HEK293 (cell line): ENCODE measurements around the gene EXOSC2.
A peak's percentile ranks its signal among the peaks of the same experiment; 100 is the strongest.

Source experiments
- CTCF ChIA-PET: fragments of 350-600 bp; formaldehyde crosslinking; extraction: SDS; loops from one replicate; lab custom pipeline; 2021; ENCODE audit warnings: antibody characterized with exemption; lab: Yijun Ruan, JAX
- POLR2A ChIA-PET: fragments of 300-600 bp; formaldehyde crosslinking; extraction: SDS; loops from one replicate; lab custom pipeline; 2020; ENCODE audit warnings: antibody characterized with exemption, inconsistent platforms; lab: Yijun Ruan, JAX
- H3K27ac ChIP-seq: fragments of 200-500 bp; sonication (Bioruptor generic); 2 replicates; pipeline ENCODE4 v1.5.1; 2014; ENCODE audit warnings: low read depth, low read length, control low read depth, inconsistent platforms; ENCODE audit errors: extremely low read depth
- H3K36me3 ChIP-seq, 2 experiments: fragments of 200-500 bp in 1 of 2; sonication (Bioruptor generic) in 1 of 2; 1 replicate in 1 of 2; 2 replicates in 1 of 2; pipeline ENCODE4 v1.5.1; 2014 to 2017; ENCODE audit warnings: inconsistent platforms in 2 of 2, low read length in 2 of 2; ENCODE audit not compliant: control insufficient read depth in 2 of 2, insufficient read depth in 1 of 2
- H3K4me1 ChIP-seq: fragments of 200-500 bp; sonication (Bioruptor generic); 2 replicates; pipeline ENCODE4 v1.5.1; 2014; ENCODE audit warnings: mild to moderate bottlenecking, low read length, inconsistent platforms; ENCODE audit not compliant: control insufficient read depth, insufficient read depth
- H3K4me3 ChIP-seq: 2 replicates; pipeline ENCODE4 v1.5.1; 2011; ENCODE audit warnings: low read depth, mild to moderate bottlenecking, control low read depth, low read length, moderate library complexity
- H3K9me3 ChIP-seq: fragments of 200-500 bp; sonication (Bioruptor generic); 2 replicates; pipeline ENCODE4 v1.5.1; 2014; ENCODE audit warnings: low read depth, low read length, inconsistent platforms; ENCODE audit not compliant: control insufficient read depth, insufficient read depth
- BCL11B ChIP-seq: fragments of 450-650 bp; formaldehyde crosslinking; IDR thresholded peaks from 2 replicates; pipeline ENCODE4 v1.5.1; 2016; ENCODE audit warnings: low read depth, missing biosample characterization, missing genetic modification characterization
- IKZF3 ChIP-seq: fragments of 450-650 bp; IDR thresholded peaks from 2 replicates; pipeline ENCODE4 v1.5.0; 2018; ENCODE audit warnings: missing biosample characterization, mild to moderate bottlenecking, missing genetic modification characterization, moderate library complexity
- MYNN ChIP-seq: fragments of 450-650 bp; formaldehyde crosslinking; IDR thresholded peaks from 2 replicates; pipeline ENCODE4 v1.5.1; 2016; ENCODE audit warnings: missing biosample characterization, missing genetic modification characterization, borderline replicate concordance
- PRDM1 ChIP-seq: fragments of 450-650 bp; formaldehyde crosslinking; IDR thresholded peaks from 2 replicates; pipeline ENCODE4; 2016; ENCODE audit warnings: missing biosample characterization, missing genetic modification characterization
- PRDM6 ChIP-seq: fragments of 450-650 bp; formaldehyde crosslinking; IDR thresholded peaks from 2 replicates; pipeline ENCODE4 v1.5.1; 2017; ENCODE audit warnings: missing biosample characterization, missing genetic modification characterization
- SP2 ChIP-seq: fragments of 450-650 bp; formaldehyde crosslinking; IDR thresholded peaks from 2 replicates; pipeline ENCODE4 v1.5.1; 2016; ENCODE audit warnings: missing biosample characterization, missing genetic modification characterization
- ZBTB8A ChIP-seq: fragments of 450-650 bp; formaldehyde crosslinking; IDR thresholded peaks from 2 replicates; pipeline ENCODE4 v1.5.1; 2016; ENCODE audit warnings: missing biosample characterization, missing genetic modification characterization
- ZEB2 ChIP-seq: fragments of 450-650 bp; formaldehyde crosslinking; IDR thresholded peaks from 2 replicates; pipeline ENCODE4 v1.5.1; 2016; ENCODE audit warnings: missing biosample characterization, missing genetic modification characterization
- ZFP37 ChIP-seq: fragments of 450-650 bp; formaldehyde crosslinking; IDR thresholded peaks from 2 replicates; pipeline ENCODE4 v1.5.1; 2016; ENCODE audit warnings: missing biosample characterization, missing genetic modification characterization
- ZNF514 ChIP-seq: fragments of 450-650 bp; formaldehyde crosslinking; IDR thresholded peaks from 2 replicates; pipeline ENCODE4 v1.5.1; 2016; ENCODE audit warnings: missing biosample characterization, missing genetic modification characterization
- ZNF530 ChIP-seq: fragments of 450-650 bp; formaldehyde crosslinking; IDR thresholded peaks from 2 replicates; pipeline ENCODE4 v1.5.1; 2016; ENCODE audit warnings: low read depth, missing biosample characterization, missing genetic modification characterization
- ZNF560 ChIP-seq: fragments of 450-650 bp; formaldehyde crosslinking; IDR thresholded peaks from 2 replicates; pipeline ENCODE4 v1.5.1; 2017; ENCODE audit warnings: missing biosample characterization, missing genetic modification characterization, borderline replicate concordance
- ZNF624 ChIP-seq: fragments of 450-650 bp; formaldehyde crosslinking; IDR thresholded peaks from 2 replicates; pipeline ENCODE4 v1.5.1; 2017; ENCODE audit warnings: missing biosample characterization, missing genetic modification characterization
- ZNF747 ChIP-seq: fragments of 450-650 bp; formaldehyde crosslinking; IDR thresholded peaks from 2 replicates; pipeline ENCODE4 v1.5.1; 2016; ENCODE audit warnings: missing biosample characterization, missing genetic modification characterization
- ZNF768 ChIP-seq: fragments of 450-650 bp; formaldehyde crosslinking; IDR thresholded peaks from 2 replicates; pipeline ENCODE4 v1.5.1; 2018; ENCODE audit warnings: missing biosample characterization, mild to moderate bottlenecking, missing genetic modification characterization
- ZNF791 ChIP-seq: fragments of 450-650 bp; formaldehyde crosslinking; IDR thresholded peaks from 2 replicates; pipeline ENCODE4 v1.5.1; 2016; ENCODE audit warnings: missing biosample characterization, missing genetic modification characterization
- ZSCAN4 ChIP-seq: fragments of 450-650 bp; formaldehyde crosslinking; IDR thresholded peaks from 2 replicates; pipeline ENCODE4 v1.5.1; 2017; ENCODE audit warnings: missing biosample characterization, missing genetic modification characterization
- ZSCAN5A ChIP-seq: fragments of 450-650 bp; formaldehyde crosslinking; IDR thresholded peaks from 2 replicates; pipeline ENCODE4 v1.5.1; 2016; ENCODE audit warnings: missing biosample characterization, missing genetic modification characterization
- TF ChIP-seq, protein P1 (sequence below): fragments of 450-650 bp; formaldehyde crosslinking; IDR thresholded peaks from 2 replicates; pipeline ENCODE4 v1.5.1; 2016; ENCODE audit warnings: missing biosample characterization, missing genetic modification characterization

Gene EXOSC2

DNA sequence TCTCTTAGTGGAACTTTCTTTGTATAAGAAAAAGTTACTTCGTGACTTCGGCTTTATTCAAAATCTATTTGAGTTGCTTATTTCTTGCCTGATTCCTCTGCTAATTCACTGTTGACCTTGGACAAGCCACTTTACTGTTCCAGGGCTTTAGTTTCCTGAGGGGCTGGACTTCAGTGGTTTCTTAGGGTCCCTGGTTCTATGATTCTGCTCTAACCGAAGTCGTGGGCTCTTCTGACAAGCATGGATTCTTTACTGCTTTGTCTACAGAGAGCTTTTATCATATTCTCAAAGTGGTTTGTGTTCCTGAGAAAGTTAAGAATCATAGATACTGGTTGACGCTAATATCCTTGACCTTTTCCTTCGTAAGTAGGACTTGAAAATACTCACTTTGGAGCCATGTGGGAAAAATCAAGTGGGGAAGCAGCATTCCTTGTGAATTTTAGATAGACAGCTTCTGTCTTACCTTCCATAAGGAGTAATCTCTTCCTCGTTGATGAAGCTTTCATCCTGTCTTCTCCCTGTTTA lies 21.1 kb downstream of the EXOSC2 start (continued):
- TF ChIP-seq IKZF3 (tag by site-specific recombination): 0 out of 2 replicates have a peak, but pooled peaks have one; percentile 9
- TF ChIP-seq ZSCAN4 (tag by site-specific recombination): no peak
- TF ChIP-seq ZBTB8A (tag by site-specific recombination): no peak
- no peak for TF ChIP-seq SP2 (tag by site-specific recombination)
- no peak for TF ChIP-seq ZNF624 (tag by site-specific recombination)
- TF ChIP-seq, protein P1, sequence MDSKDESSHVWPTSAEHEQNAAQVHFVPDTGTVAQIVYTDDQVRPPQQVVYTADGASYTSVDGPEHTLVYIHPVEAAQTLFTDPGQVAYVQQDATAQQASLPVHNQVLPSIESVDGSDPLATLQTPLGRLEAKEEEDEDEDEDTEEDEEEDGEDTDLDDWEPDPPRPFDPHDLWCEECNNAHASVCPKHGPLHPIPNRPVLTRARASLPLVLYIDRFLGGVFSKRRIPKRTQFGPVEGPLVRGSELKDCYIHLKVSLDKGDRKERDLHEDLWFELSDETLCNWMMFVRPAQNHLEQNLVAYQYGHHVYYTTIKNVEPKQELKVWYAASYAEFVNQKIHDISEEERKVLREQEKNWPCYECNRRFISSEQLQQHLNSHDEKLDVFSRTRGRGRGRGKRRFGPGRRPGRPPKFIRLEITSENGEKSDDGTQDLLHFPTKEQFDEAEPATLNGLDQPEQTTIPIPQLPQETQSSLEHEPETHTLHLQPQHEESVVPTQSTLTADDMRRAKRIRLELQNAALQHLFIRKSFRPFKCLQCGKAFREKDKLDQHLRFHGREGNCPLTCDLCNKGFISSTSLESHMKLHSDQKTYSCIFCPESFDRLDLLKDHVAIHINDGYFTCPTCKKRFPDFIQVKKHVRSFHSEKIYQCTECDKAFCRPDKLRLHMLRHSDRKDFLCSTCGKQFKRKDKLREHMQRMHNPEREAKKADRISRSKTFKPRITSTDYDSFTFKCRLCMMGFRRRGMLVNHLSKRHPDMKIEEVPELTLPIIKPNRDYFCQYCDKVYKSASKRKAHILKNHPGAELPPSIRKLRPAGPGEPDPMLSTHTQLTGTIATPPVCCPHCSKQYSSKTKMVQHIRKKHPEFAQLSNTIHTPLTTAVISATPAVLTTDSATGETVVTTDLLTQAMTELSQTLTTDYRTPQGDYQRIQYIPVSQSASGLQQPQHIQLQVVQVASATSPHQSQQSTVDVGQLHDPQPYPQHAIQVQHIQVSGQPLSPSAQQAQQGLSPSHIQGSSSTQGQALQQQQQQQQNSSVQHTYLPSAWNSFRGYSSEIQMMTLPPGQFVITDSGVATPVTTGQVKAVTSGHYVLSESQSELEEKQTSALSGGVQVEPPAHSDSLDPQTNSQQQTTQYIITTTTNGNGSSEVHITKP (tag by site-specific recombination): no peak
- no peak for TF ChIP-seq ZNF791
- TF ChIP-seq, all 188 proteins: peak for 4

DNA sequence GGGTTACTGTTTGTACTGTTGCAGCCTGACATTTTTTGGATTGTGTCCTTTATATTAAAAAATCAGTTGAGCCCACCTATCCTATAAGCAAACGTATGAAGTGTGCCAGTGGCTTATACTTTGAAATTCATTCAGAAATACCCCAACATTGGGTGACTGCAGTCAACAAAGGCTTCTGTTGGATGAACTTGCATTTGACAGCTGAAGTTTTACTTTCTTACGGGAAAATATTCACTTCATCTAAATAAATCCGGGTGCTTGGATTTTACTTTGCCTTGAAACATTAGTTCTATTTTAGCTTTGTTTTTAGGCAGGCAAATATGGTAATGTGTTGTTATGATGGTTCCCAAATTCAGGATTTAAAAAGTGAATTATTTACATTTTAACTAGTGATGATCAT lies 21.7 kb downstream of the EXOSC2 start:
- TF ChIP-seq PRDM1: peak; percentile 48; the same call in 1 of the 2 replicates
- TF ChIP-seq ZFP37: 0 out of 2 replicates have a peak, but pooled peaks have one; percentile 18
- no peak for TF ChIP-seq PRDM6 (tag by site-specific recombination)
- no peak for TF ChIP-seq ZNF768 (tag by site-specific recombination)
- peak; percentile 43; the same call in 1 of the 2 replicates for TF ChIP-seq MYNN (tag by site-specific recombination)
- TF ChIP-seq ZNF530 (tag by site-specific recombination): no peak
- Histone ChIP-seq H3K4me1 (no peaks in the 10 kb centered on the region), H3K27ac (no peak overlapping the region), H3K9me3 (no peaks in the 10 kb centered on the region), H3K36me3 (no peaks in the 10 kb centered on the region; a peak in 1 of 3 replicates), H3K4me3 (peak overlapping the region; percentile 96)
- POLR2A ChIA-PET: interaction anchor here (0.6 to 1.7 kb wide), 4 partner anchors 9 to 111 kb away, joined by 3 to 15 read pairs (median 5); partner anchors contain the start of gene EXOSC2
- CTCF ChIA-PET: interaction anchor here (0.7 to 4.9 kb wide), 11 partner anchors 8 to 384 kb away, joined by 3 to 46 read pairs (median 7); no protein-coding TSS in a partner anchor

- Histone ChIP-seq H3K4me1 (no peaks in the 10 kb centered on the region), H3K4me3 (no peak overlapping the region), H3K9me3 (no peaks in the 10 kb centered on the region), H3K36me3 (no peaks in the 10 kb centered on the region; a peak in 1 of 3 replicates), H3K27ac (no peak overlapping the region)
- TF ChIP-seq ZNF747 (tag by site-specific recombination) (no peak), ZNF514 (tag by site-specific recombination) (no peak), ZFP37 (no peak), BCL11B (tag by site-specific recombination) (no peak), ZNF560 (tag by site-specific recombination) (no peak), ZSCAN5A (no peak), ZEB2 (tag by site-specific recombination) (no peak), ZBTB8A (tag by site-specific recombination) (no peak)
- ChIA-PET CTCF (interaction anchor here (0.6 to 1.0 kb wide), 2 partner anchors 14 to 28 kb away, joined by 4 to 6 read pairs; no protein-coding TSS in a partner anchor), POLR2A (interaction anchor here (0.7 to 1.1 kb wide), 2 partner anchors 8 to 19 kb away, joined by 3 to 4 read pairs; no protein-coding TSS in a partner anchor)
Observed at GRCh38 chr9:130718562-130718961, 25.0 kb downstream of the EXOSC2 start.
